Stimulated activated CD8-positive, alpha-beta memory T cell treated with anti-CD3 and anti-CD28 coated beads, Interleukin-4, amount 100 ng/mL, for 4 hours (primary cell): ENCODE results near the gene RPS28.

Experiments
- DNase-seq, 2 donors: peaks; one replicate each; pipeline ENCODE4 v3.0.0-alpha.2; 2020; ENCODE audit warnings: low read depth in 2 of 2, low spot score in 1 of 2

RPS28 gene

DNA sequence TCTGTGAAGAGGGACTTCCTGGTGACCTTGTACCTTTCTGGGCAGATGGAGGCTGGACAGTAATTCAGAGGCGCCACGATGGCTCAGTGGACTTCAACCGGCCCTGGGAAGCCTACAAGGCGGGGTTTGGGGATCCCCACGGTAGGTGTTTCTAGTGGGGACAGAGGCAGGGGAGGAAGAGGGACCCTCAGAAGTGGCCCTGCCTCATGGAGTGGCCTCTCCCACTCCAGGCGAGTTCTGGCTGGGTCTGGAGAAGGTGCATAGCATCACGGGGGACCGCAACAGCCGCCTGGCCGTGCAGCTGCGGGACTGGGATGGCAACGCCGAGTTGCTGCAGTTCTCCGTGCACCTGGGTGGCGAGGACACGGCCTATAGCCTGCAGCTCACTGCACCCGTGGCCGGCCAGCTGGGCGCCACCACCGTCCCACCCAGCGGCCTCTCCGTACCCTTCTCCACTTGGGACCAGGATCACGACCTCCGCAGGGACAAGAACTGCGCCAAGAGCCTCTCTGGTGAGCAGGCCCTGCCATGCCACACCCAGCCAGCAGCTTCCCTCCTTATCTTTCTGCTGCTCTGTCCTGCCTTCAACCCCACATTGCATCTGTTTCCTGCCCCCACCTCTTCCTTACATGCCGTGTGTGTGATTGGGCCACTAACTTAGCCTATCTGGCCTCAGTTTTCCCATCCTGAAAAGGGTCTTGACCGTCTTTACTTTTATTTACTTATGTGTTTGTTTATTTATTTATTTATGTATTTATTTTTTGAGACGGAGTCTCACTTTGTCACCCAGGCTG lies 49.9 kb downstream of the RPS28 start:
- no peak for DNase-seq
